Trophoblast cell (in vitro differentiated cells and primary cell): Measurements from ENCODE around the gene ZNF414.

Experiments used
- DNase-seq, 2 donors: peaks; one replicate each; pipeline ENCODE4 v3.0.0-alpha.2; 2016
- H2AFZ ChIP-seq: 2 replicates; pipeline ENCODE4 v1.6.1; 2013; ENCODE audit warnings: low read length, moderate library complexity, mild to moderate bottlenecking; ENCODE audit not compliant: insufficient read depth, poor library complexity
- H2AK5ac ChIP-seq: 2 replicates; pipeline ENCODE4 v1.6.1; 2013; ENCODE audit warnings: mild to moderate bottlenecking, low read length
- H2BK120ac ChIP-seq: 2 replicates; pipeline ENCODE4 v1.6.1; 2013; ENCODE audit warnings: low read length, mild to moderate bottlenecking, moderate library complexity; ENCODE audit not compliant: insufficient read depth, poor library complexity
- H2BK12ac ChIP-seq: 2 replicates; pipeline ENCODE4 v1.6.1; 2013; ENCODE audit warnings: mild to moderate bottlenecking, low read length, moderate library complexity
- H2BK5ac ChIP-seq: 2 replicates; pipeline ENCODE4 v1.6.1; 2013; ENCODE audit warnings: low read length, low read depth, moderate library complexity, mild to moderate bottlenecking; ENCODE audit not compliant: poor library complexity
- H3K14ac ChIP-seq: 2 replicates; pipeline ENCODE4 v1.6.1; 2013; ENCODE audit warnings: mild to moderate bottlenecking, low read length
- H3K18ac ChIP-seq: 2 replicates; pipeline ENCODE4 v1.6.1; 2013; ENCODE audit warnings: mild to moderate bottlenecking, low read length
- H3K23ac ChIP-seq: 2 replicates; pipeline ENCODE4 v1.6.1; 2013; ENCODE audit warnings: low read length
- H3K27ac ChIP-seq: 2 replicates; pipeline ENCODE4 v1.5.1; 2013; ENCODE audit warnings: low read depth, mild to moderate bottlenecking, inconsistent platforms, low read length, moderate library complexity
- H3K27me3 ChIP-seq: 2 replicates; pipeline ENCODE4 v1.6.1; 2013; ENCODE audit warnings: inconsistent platforms, mild to moderate bottlenecking, low read length, moderate library complexity; ENCODE audit not compliant: insufficient read depth
- H3K36me3 ChIP-seq, 2 experiments: 1 replicate in 1 of 2; 2 replicates in 1 of 2; pipeline ENCODE4 v1.6.1; 2013; ENCODE audit warnings: low read length in 2 of 2, mild to moderate bottlenecking in 2 of 2, moderate library complexity in 1 of 2; ENCODE audit not compliant: insufficient read depth in 2 of 2, control insufficient read depth in 1 of 2
- H3K4ac ChIP-seq: 2 replicates; pipeline ENCODE4 v1.6.1; 2013; ENCODE audit warnings: low read depth, mild to moderate bottlenecking, low read length, moderate library complexity
- H3K4me1 ChIP-seq, 2 experiments: 1 replicate in 1 of 2; 2 replicates in 1 of 2; pipeline ENCODE4 v1.6.1; 2013; ENCODE audit warnings: low read length in 2 of 2, mild to moderate bottlenecking in 2 of 2, moderate library complexity in 1 of 2; ENCODE audit not compliant: insufficient read depth in 2 of 2, control insufficient read depth in 1 of 2
- H3K4me2 ChIP-seq: 2 replicates; pipeline ENCODE4 v1.6.1; 2013; ENCODE audit warnings: inconsistent platforms, mild to moderate bottlenecking, low read length, moderate library complexity
- H3K4me3 ChIP-seq: 2 replicates; pipeline ENCODE4 v1.5.1; 2013; ENCODE audit warnings: mild to moderate bottlenecking, low read depth, low read length, inconsistent platforms
- H3K79me1 ChIP-seq: one replicate; pipeline ENCODE4 v1.6.1; 2013; ENCODE audit warnings: low read length
- H3K79me2 ChIP-seq: 2 replicates; pipeline ENCODE4 v1.6.1; 2013; ENCODE audit warnings: low read length, mild to moderate bottlenecking; ENCODE audit not compliant: control insufficient read depth, insufficient read depth, poor library complexity
- H3K9ac ChIP-seq: 2 replicates; pipeline ENCODE4 v1.6.1; 2013; ENCODE audit warnings: mild to moderate bottlenecking, low read length
- H3K9me3 ChIP-seq: 2 replicates; pipeline ENCODE4 v1.6.1; 2013; ENCODE audit warnings: low read depth, mild to moderate bottlenecking, control low read depth, inconsistent platforms, low read length; ENCODE audit not compliant: insufficient read depth
- H4K12ac ChIP-seq: 2 replicates; pipeline ENCODE4 v1.6.1; 2013; ENCODE audit warnings: low read depth, mild to moderate bottlenecking, low read length, moderate library complexity
- H4K8ac ChIP-seq: 2 replicates; pipeline ENCODE4 v1.6.1; 2013; ENCODE audit warnings: low read depth, mild to moderate bottlenecking, low read length, moderate library complexity
- H4K91ac ChIP-seq: one replicate; pipeline ENCODE4 v1.6.1; 2013; ENCODE audit warnings: low read depth, mild to moderate bottlenecking, low read length, moderate library complexity
- WGBS: extraction: QIAGEN DNeasy Blood & Tissue Kit; methylation state at CpG from one replicate; pipeline ENCODE4 v1.1.7; 2013; ENCODE audit warnings: missing lambda C conversion rate; ENCODE audit not compliant: insufficient read length, insufficient coverage; ENCODE audit errors: extremely low coverage; 5-methylcytosine and 5-hydroxymethylcytosine counted together

Gene ZNF414

DNA sequence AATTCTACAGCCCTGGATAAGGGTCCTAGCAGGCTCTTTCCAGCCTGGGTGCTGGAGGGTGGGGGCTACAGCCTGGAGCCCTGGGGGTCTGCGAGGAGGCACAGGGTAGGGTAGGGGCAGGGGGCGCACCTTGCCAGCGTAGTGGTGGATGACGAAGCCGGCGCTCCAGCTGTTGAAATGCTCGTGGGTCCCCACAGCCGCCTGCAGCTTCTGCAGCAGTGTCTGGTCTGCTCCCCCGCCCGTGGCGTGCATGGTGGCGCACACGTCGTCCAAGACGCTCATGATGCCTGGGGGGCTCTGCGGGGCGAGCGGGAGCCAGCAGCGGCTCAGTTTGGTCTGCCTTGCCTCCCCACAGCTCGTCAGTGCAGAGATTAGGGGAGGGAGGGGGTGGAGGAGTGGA lies 30.2 kb upstream of the ZNF414 start:
- H2AFZ ChIP-seq, result no peak overlapping the region
- H2BK12ac ChIP-seq, result no peak overlapping the region
- H3K9me3 ChIP-seq, result peaks cover 2% of the 10 kb centered on the region
- no peaks in the 10 kb centered on the region for H3K79me2 ChIP-seq
- H2BK120ac ChIP-seq, result no peak overlapping the region
- H3K9ac ChIP-seq, result no peak overlapping the region
- H3K18ac ChIP-seq, result no peak overlapping the region
- H3K27ac ChIP-seq, result no peak overlapping the region
- H3K36me3 ChIP-seq, result peaks cover 0 to 5% of the 10 kb centered on the region in 2 experiments
- no peak overlapping the region for H4K12ac ChIP-seq
- no peak overlapping the region for H3K4me2 ChIP-seq
- no peak overlapping the region for H3K4me3 ChIP-seq
- no CpG with 5 or more reads among the region's 20 CpGs for WGBS
- no peaks in the 10 kb centered on the region for H3K27me3 ChIP-seq
- no peak overlapping the region for H3K14ac ChIP-seq
- H3K79me1 ChIP-seq, result no peaks in the 10 kb centered on the region
- no peak overlapping the region for H4K91ac ChIP-seq
- no peak for DNase-seq
- H3K23ac ChIP-seq, result no peak overlapping the region
- no peaks in the 10 kb centered on the region for H3K4me1 ChIP-seq
- no peak overlapping the region for H2BK5ac ChIP-seq
- no peak overlapping the region for H4K8ac ChIP-seq
- no peak overlapping the region for H3K4ac ChIP-seq
- H2AK5ac ChIP-seq, result no peak overlapping the region

GRCh38 chr19:8539621-8540149 lies 25.7 kb upstream of the ZNF414 start:
- no peak overlapping the region for H2BK5ac ChIP-seq
- no peak overlapping the region for H3K9ac ChIP-seq
- H3K23ac ChIP-seq, result no peak overlapping the region
- H2AK5ac ChIP-seq, result no peak overlapping the region
- no peaks in the 10 kb centered on the region for H3K79me1 ChIP-seq
- H3K79me2 ChIP-seq, result no peaks in the 10 kb centered on the region
- no peak for DNase-seq
- H3K4ac ChIP-seq, result no peak overlapping the region
- no peak overlapping the region for H3K18ac ChIP-seq
- no peak overlapping the region for H3K27ac ChIP-seq
- no peak overlapping the region for H4K8ac ChIP-seq
- no peak overlapping the region for H2BK12ac ChIP-seq
- no CpG with 5 or more reads among the region's 12 CpGs for WGBS
- no peaks in the 10 kb centered on the region for H3K4me1 ChIP-seq
- H4K12ac ChIP-seq, result no peak overlapping the region
- H2AFZ ChIP-seq, result no peak overlapping the region
- H3K9me3 ChIP-seq, result no peaks in the 10 kb centered on the region
- no peaks in the 10 kb centered on the region for H3K27me3 ChIP-seq
- H2BK120ac ChIP-seq, result no peak overlapping the region
- no peak overlapping the region for H3K4me3 ChIP-seq
- no peak overlapping the region for H3K4me2 ChIP-seq
- no peak overlapping the region for H3K14ac ChIP-seq
- H4K91ac ChIP-seq, result no peak overlapping the region
- H3K36me3 ChIP-seq, result no peaks in the 10 kb centered on the region

DNA sequence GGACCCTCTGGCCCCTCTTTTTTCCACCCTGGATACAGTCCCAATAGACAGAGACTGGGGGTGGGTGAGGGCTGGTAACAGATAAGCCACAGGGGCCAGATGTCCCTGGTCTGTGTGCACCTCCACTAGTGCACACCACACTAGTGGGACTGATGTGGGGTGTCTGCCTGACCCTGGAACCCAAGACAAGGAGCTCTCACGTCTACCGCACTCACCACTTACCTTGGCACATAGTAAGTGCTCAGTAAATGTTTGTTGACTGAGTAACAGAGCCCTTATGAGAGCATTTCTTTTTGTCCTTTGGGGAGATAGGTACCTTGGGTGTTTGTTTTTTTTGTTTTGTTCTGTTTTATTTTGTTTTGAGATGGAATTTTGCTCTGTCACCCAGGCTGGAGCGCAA lies 23.1 kb upstream of the ZNF414 start:
- no peak overlapping the region for H2BK5ac ChIP-seq
- no peak for DNase-seq
- no peak overlapping the region for H3K9ac ChIP-seq
- H4K12ac ChIP-seq, result no peak overlapping the region
- H3K27me3 ChIP-seq, result no peaks in the 10 kb centered on the region
- H3K14ac ChIP-seq, result no peak overlapping the region
- no peak overlapping the region for H4K8ac ChIP-seq
- H3K27ac ChIP-seq, result no peak overlapping the region
- no CpG with 5 or more reads among the region's 3 CpGs for WGBS
- no peaks in the 10 kb centered on the region for H3K9me3 ChIP-seq
- H3K36me3 ChIP-seq, result no peaks in the 10 kb centered on the region
- no peak overlapping the region for H2BK12ac ChIP-seq
- no peak overlapping the region for H3K4me2 ChIP-seq
- H3K4ac ChIP-seq, result no peak overlapping the region
- H3K79me1 ChIP-seq, result no peaks in the 10 kb centered on the region
- H3K4me3 ChIP-seq, result no peak overlapping the region
- H4K91ac ChIP-seq, result no peak overlapping the region
- no peak overlapping the region for H2AK5ac ChIP-seq
- H2BK120ac ChIP-seq, result no peak overlapping the region
- no peak overlapping the region for H3K23ac ChIP-seq
- H2AFZ ChIP-seq, result no peak overlapping the region
- H3K18ac ChIP-seq, result no peak overlapping the region
- H3K79me2 ChIP-seq, result no peaks in the 10 kb centered on the region
- H3K4me1 ChIP-seq, result no peaks in the 10 kb centered on the region

DNA sequence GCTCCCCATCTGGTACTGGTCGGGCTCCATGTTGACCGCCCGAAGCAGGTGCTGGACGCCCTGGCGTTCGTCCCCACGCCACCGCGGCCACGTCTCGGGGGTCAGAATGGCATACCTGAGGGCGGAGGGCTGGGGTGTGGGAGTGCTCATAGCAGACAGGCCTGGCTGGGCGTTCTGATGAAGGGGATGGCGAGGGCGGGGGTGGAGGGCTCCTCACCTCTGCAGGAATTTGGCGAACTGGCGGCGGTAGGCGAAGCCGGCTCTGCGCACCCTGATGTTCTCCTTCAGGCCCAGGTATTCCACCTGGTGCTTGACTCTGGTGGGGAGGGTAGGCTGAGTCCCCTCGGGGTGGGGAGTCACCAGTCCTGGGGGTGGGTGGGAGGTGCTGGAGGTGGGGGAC lies 22.3 kb upstream of the ZNF414 start:
- Histone ChIP-seq H2BK5ac (no peak overlapping the region), H3K79me2 (no peaks in the 10 kb centered on the region), H3K9me3 (no peaks in the 10 kb centered on the region), H3K4ac (no peak overlapping the region), H4K91ac (no peak overlapping the region), H3K4me1 (no peaks in the 10 kb centered on the region), H2BK12ac (no peak overlapping the region), H3K4me2 (no peak overlapping the region), H3K18ac (no peak overlapping the region), H3K9ac (no peak overlapping the region), H2BK120ac (no peak overlapping the region), H2AK5ac (no peak overlapping the region), H3K27me3 (no peaks in the 10 kb centered on the region), H3K27ac (no peak overlapping the region), H3K79me1 (no peaks in the 10 kb centered on the region), H4K8ac (no peak overlapping the region), H3K36me3 (no peaks in the 10 kb centered on the region), H4K12ac (no peak overlapping the region), H3K14ac (no peak overlapping the region), H2AFZ (no peak overlapping the region), H3K4me3 (no peak overlapping the region), H3K23ac (no peak overlapping the region)
- no CpG with 5 or more reads among the region's 22 CpGs for WGBS
- no peak for DNase-seq
